ENCODE data around the gene MEGF11. TPM values are rescaled to one million over a fixed set of nuclear protein-coding genes. Genes with fewer than 3 reads are reported as not detected.
"Not testable (repeated sequence)": the region's sequence is repeated elsewhere in the genome, so short reads cannot be mapped to it uniquely, and the experiment has no call there.

The MEGF11 gene
- total RNA-seq, 3 donors from 2014 or later: not detected

DNA sequence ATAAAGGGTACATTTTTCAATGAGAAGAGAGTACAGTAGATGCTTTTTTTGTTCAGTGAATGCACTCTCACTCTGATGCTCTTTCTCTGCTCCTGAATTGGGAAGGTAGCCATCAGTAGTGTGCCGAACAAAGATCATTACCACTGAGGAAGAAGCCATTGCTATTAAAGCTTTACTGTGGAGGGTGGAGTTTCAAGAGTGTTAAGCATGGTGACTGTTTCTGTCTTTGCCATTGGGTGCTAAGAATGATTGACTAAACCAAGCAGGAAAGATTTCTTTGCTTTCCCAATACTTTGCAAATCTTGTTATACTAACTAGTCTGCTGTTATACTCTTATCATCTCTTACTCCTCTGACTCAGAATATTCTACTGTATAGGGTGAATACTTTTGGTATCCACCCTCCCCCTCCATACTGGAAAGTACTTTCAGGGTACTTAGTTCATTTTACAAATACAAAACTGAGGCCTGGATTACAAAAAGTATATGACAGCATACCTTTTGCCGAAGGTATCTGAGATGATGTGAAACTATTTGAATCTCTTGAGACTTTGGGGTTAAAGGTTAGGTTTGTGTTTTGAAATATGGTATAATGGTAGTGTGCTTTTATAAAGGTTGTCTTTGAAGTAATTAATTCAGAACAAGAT is 382.5 kb downstream of the MEGF11 start:
- Histone ChIP-seq H3K27me3 (no peaks in the 10 kb centered on the region), H3K4me1 (no peaks in the 10 kb centered on the region), H3K4me3 (peak overlapping the region; percentile 69 to 92 (median 88)), H3K9me3 (no peaks in the 10 kb centered on the region), H3K36me3 (no peaks in the 10 kb centered on the region), H3K27ac (peak overlapping the region; percentile 95 to 98)
- DNase-seq (ENCODE audit: low spot score in 2 of 2): no peak
- TF ChIP-seq, protein P1, sequence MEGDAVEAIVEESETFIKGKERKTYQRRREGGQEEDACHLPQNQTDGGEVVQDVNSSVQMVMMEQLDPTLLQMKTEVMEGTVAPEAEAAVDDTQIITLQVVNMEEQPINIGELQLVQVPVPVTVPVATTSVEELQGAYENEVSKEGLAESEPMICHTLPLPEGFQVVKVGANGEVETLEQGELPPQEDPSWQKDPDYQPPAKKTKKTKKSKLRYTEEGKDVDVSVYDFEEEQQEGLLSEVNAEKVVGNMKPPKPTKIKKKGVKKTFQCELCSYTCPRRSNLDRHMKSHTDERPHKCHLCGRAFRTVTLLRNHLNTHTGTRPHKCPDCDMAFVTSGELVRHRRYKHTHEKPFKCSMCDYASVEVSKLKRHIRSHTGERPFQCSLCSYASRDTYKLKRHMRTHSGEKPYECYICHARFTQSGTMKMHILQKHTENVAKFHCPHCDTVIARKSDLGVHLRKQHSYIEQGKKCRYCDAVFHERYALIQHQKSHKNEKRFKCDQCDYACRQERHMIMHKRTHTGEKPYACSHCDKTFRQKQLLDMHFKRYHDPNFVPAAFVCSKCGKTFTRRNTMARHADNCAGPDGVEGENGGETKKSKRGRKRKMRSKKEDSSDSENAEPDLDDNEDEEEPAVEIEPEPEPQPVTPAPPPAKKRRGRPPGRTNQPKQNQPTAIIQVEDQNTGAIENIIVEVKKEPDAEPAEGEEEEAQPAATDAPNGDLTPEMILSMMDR (IDR thresholded peaks at IDR 0.05): no peak
- TF ChIP-seq POLR2AphosphoS5 (IDR thresholded peaks at IDR 0.05) (no peak), POLR2A (IDR thresholded peaks at IDR 0.05) (no peak)
- intact Hi-C loops (cut with DNase I; ENCODE audit: low total_unique reads): no loop called here

GRCh38 chr15:65869954-65870871 is 383.3 kb downstream of the MEGF11 start:
- H3K27me3 ChIP-seq: no peaks in the 10 kb centered on the region
- peak overlapping the region; percentile 69 to 92 (median 88) for H3K4me3 ChIP-seq
- intact Hi-C loops (cut with DNase I; ENCODE audit: low total_unique reads): no loop called here
- DNase-seq (ENCODE audit: low spot score in 2 of 2): peak; percentile 56 to 63
- H3K36me3 ChIP-seq: no peaks in the 10 kb centered on the region
- H3K4me1 ChIP-seq: no peaks in the 10 kb centered on the region
- H3K9me3 ChIP-seq: no peaks in the 10 kb centered on the region
- TF ChIP-seq, protein P1 (IDR thresholded peaks at IDR 0.05): no peak
- peak; percentile 42 to 92 (median 77) for TF ChIP-seq POLR2AphosphoS5 (IDR thresholded peaks at IDR 0.05)
- H3K27ac ChIP-seq: peak overlapping the region; percentile 95 to 98

DNA sequence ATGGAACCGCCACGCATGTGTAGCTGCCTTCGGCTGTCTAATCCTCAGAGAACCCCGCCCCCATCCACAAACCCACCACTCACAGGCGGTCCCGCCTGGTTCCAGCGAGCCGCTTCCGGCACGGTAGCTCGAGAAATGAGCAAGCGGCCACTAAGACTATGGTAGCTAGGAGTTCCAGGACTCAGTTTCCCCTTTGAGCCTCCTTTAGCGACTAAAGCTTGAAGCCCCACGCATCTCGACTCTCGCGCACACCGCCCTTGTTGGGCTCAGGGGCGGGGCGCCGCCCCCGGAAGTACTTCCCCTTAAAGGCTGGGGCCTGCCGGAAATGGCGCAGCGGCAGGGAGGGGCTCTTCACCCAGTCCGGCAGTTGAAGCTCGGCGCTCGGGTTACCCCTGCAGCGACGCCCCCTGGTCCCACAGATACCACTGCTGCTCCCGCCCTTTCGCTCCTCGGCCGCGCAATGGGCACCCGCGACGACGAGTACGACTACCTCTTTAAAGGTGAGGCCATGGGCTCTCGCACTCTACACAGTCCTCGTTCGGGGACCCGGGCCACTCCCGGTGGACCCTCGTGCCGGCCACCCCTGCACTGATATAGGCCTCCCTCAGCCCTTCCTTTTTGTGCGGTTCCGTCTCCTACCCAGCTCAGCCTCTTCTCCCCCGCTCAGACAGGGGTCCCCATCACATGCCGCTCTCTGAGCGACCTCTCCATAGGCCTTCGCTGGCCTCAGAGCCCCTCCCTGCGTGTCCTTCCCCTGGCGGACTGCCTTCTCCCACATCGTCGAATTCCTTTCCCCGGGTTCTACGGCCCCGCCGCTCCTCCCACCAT is 384.2 kb downstream of the MEGF11 start, which contains the start of gene RAB11A:
Gene RAB11A, plus strand, starts transcription at position 366 of the 828 bp plus-strand sequence. Its CDS starts 95 bp downstream, at position 461.
- peak; percentile 92 to 93 for DNase-seq (ENCODE audit: low spot score in 2 of 2)
- intact Hi-C loops (cut with DNase I; ENCODE audit: low total_unique reads): no loop called here
- peak within 1 kb of the TSS; percentile 95 to 98 for H3K27ac ChIP-seq
- H3K36me3 ChIP-seq: no peaks in the 10 kb centered on the region
- no peaks in the 10 kb centered on the region for H3K9me3 ChIP-seq
- H3K27me3 ChIP-seq: no peaks in the 10 kb centered on the region
- TF ChIP-seq, protein P1 (IDR thresholded peaks at IDR 0.05): peak in 2 of 3 donors; percentile 4 to 7
- peak; percentile 96 for TF ChIP-seq POLR2A (IDR thresholded peaks at IDR 0.05)
- TF ChIP-seq POLR2AphosphoS5 (IDR thresholded peaks at IDR 0.05): peak; percentile 97 to 99 (median 99)
- H3K4me1 ChIP-seq: no peaks in the 10 kb centered on the region
- H3K4me3 ChIP-seq: peak within 1 kb of the TSS; percentile 69 to 92 (median 88)

DNA sequence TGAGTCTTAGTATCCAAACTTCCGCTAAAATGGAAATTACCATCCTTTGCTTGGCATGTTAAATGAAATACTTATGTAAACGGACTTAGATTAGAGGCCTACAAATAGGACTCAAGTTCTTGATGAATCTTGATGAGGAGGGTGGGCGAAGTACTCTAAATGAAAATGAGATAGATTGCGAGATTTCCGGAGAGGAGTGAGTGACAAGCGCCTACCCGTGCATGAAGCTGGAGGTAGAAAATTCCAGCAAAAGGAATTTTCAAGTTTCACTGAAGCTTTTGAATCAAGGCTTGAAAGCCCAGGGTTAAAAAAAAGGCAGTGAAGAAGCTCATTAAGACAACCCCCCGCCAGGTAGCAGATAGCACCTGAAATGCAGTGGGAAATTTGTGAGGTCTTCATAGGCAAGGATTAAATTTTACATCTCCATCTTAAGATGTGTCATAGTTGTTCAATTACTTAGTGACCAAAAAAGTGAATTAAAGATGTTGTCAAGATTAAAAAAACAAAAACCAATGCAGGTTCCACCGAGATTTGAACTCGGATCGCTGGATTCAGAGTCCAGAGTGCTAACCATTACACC is 384.9 kb downstream of the MEGF11 start:
- Histone ChIP-seq H3K4me1 (no peaks in the 10 kb centered on the region), H3K9me3 (no peaks in the 10 kb centered on the region), H3K36me3 (no peaks in the 10 kb centered on the region), H3K4me3 (peak overlapping the region; percentile 69 to 92 (median 88)), H3K27me3 (no peaks in the 10 kb centered on the region), H3K27ac (peak overlapping the region; percentile 95 to 98)
- DNase-seq (ENCODE audit: low spot score in 2 of 2): no peak
- TF ChIP-seq, protein P1 (IDR thresholded peaks at IDR 0.05): no peak
- no peak for TF ChIP-seq POLR2A (IDR thresholded peaks at IDR 0.05)
- no peak for TF ChIP-seq POLR2AphosphoS5 (IDR thresholded peaks at IDR 0.05)
- intact Hi-C loops (cut with DNase I; ENCODE audit: low total_unique reads): no loop called here

DNA sequence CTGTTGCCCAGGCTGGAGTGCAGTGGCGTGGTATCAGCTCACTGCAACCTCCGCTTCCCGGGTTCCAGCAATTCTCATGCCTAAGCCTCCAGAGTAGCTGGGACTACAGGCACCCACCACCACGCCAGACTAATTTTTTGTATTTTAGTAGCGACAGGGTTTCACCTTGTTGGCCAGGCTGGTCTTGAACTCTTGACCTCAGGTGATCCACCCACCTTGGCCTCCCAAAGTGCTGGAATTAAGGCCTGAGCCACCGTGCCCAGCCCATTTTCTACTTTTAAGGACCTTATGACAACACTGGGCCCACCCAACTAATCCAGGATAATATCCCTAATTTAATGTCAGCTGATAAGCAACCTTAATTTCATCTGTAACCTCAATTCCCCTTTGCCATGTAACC is 385.6 kb downstream of the MEGF11 start:
- H3K4me1 ChIP-seq; DNase-seq (ENCODE audit: low spot score in 2 of 2); H3K4me3 ChIP-seq; H3K27me3 ChIP-seq; intact Hi-C loops (cut with DNase I; ENCODE audit: low total_unique reads); H3K27ac ChIP-seq; H3K36me3 ChIP-seq; H3K9me3 ChIP-seq: not testable (repeated sequence)

Data from breast epithelium (tissue), 4 donors.